Measurements from ENCODE around the gene EIPR1.

EIPR1 gene

DNA sequence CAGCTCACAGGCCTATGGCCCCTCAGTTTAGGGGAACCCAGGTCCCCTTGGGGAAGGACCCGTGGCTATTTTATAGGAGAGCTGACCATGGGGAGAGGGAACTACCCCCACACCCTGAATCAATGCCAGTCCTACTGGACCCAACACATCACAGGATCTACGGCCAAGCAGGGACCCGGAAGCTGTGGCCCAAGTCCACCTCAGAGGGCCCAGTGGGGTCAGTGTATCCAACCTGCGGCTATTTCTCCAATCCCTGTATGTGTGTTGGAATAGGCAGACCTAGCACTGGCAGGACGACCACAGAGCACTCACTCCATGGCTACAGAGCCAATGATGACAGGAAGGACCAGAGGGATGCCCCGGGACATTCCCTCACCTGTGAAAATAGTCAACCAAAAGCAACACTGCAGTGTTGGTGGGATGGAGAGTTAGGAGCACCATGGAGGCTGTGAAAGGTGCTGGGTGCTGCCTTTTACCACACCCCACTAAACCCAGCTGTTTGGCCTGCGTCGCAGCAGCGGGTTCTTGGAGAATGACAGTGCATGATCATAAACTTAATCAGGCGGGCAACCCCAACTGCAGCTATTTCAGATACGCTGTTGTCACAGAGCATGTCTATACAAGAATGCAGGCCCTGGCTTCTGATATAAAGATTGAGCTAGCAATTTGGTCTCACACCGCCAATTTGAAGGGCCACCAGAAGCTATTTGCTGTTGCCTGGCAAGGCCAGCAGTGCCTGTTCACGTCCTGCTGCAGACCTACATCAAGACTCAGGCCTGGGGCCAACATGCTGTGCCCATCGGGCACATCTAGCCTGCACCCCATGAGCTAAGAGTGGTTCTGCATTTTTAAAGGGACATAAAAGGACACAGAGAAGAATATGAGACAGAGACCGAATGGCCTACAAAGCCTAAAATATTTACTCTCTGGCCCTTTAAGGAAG lies 110.4 kb downstream of the EIPR1 start:
- Histone ChIP-seq H3K9me3 (ENCODE audit: severe bottlenecking) (no peaks in the 10 kb centered on the region), H3K36me3 (ENCODE audit: low read depth) (no peaks in the 10 kb centered on the region), H3K27ac (ENCODE audit: poor library complexity, severe bottlenecking) (no peak overlapping the region), H3K4me3 (ENCODE audit: severe bottlenecking) (no peak overlapping the region), H3K4me1 (ENCODE audit: insufficient read depth, poor library complexity, severe bottlenecking) (no peaks in the 10 kb centered on the region), H3K27me3 (ENCODE audit: insufficient read depth, poor library complexity, severe bottlenecking) (no peaks in the 10 kb centered on the region)
- no peak for DNase-seq (ENCODE audit: low spot score)
- TF ChIP-seq, protein P1, sequence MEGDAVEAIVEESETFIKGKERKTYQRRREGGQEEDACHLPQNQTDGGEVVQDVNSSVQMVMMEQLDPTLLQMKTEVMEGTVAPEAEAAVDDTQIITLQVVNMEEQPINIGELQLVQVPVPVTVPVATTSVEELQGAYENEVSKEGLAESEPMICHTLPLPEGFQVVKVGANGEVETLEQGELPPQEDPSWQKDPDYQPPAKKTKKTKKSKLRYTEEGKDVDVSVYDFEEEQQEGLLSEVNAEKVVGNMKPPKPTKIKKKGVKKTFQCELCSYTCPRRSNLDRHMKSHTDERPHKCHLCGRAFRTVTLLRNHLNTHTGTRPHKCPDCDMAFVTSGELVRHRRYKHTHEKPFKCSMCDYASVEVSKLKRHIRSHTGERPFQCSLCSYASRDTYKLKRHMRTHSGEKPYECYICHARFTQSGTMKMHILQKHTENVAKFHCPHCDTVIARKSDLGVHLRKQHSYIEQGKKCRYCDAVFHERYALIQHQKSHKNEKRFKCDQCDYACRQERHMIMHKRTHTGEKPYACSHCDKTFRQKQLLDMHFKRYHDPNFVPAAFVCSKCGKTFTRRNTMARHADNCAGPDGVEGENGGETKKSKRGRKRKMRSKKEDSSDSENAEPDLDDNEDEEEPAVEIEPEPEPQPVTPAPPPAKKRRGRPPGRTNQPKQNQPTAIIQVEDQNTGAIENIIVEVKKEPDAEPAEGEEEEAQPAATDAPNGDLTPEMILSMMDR (IDR thresholded peaks at IDR 0.05; ENCODE audit: poor library complexity, severe bottlenecking), result no peak
- no peak for ATAC-seq (ENCODE audit: low read depth)

DNA sequence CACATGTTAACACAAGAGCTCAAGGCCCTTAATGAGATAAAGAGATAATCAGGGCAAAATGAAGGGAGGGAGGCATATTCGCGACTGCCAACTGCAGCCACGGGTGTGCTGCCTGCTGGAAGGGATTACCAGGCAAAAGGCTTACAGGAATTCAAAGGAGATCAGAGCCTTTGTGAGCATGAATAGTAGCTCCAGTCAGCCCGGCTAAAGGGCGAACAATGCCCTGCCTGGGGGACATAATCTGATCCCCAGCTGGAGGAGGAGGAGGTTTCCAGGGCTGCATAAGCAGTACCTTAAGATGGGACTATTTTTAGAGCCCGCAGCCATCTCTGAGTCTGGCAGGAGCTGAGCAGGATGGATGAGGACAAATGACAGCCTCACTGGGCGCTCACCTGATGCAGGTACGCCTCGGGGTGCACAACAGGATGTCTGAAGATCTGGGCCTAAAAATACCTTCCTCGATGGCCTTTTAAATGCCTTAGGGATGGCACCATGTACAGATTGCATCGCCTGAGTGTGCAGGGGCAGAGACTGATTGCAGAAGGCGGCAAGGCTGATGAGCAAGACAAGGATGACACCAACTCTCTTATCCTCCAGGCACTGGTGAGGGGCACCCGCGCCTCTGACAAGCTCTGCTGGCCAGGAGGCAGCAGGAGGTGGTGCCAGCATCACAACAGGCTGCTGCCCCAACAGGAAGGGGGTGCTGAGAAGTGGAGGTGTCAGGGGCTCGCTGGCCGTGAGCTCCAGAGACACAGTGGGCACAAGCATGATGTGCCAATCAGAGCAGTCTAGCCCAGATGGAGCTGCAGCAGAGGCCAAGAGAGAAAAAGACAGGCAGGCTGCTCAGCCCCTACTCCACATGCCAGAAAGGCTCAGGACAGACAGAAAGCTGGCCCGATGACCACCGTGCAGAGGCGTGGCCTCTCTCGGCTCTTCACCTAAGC lies 111.4 kb downstream of the EIPR1 start:
- Histone ChIP-seq H3K36me3 (ENCODE audit: low read depth) (no peaks in the 10 kb centered on the region), H3K4me3 (ENCODE audit: severe bottlenecking) (no peak overlapping the region), H3K27ac (ENCODE audit: poor library complexity, severe bottlenecking) (no peak overlapping the region), H3K4me1 (ENCODE audit: insufficient read depth, poor library complexity, severe bottlenecking) (no peaks in the 10 kb centered on the region), H3K9me3 (ENCODE audit: severe bottlenecking) (no peaks in the 10 kb centered on the region), H3K27me3 (ENCODE audit: insufficient read depth, poor library complexity, severe bottlenecking) (no peaks in the 10 kb centered on the region)
- DNase-seq (ENCODE audit: low spot score) (no peak), ATAC-seq (ENCODE audit: low read depth) (no peak)
- TF ChIP-seq, protein P1 (IDR thresholded peaks at IDR 0.05; ENCODE audit: poor library complexity, severe bottlenecking), result no peak

DNA sequence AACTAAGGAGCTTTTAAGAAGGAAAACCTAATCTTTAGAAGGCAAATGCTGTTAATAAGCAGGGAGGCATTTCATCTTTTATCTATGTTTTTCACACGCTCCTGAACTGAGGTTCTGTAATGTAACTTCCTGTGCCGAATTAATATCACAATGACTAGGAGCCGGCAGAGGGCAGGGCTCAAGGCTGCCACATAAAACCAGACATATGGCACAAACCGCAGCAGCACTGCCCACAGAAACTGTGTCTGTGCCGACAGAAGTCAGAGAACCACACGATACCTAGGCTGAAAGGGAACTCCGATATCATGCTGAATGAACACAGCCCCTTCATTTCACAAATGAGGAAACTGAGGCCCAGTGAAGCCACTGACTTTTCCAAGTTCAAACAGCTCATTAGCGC lies 112.1 kb downstream of the EIPR1 start:
- no peak for ATAC-seq (ENCODE audit: low read depth)
- Histone ChIP-seq H3K27ac (ENCODE audit: poor library complexity, severe bottlenecking) (no peak overlapping the region), H3K27me3 (ENCODE audit: insufficient read depth, poor library complexity, severe bottlenecking) (no peaks in the 10 kb centered on the region), H3K9me3 (ENCODE audit: severe bottlenecking) (no peaks in the 10 kb centered on the region), H3K36me3 (ENCODE audit: low read depth) (no peaks in the 10 kb centered on the region), H3K4me3 (ENCODE audit: severe bottlenecking) (no peak overlapping the region), H3K4me1 (ENCODE audit: insufficient read depth, poor library complexity, severe bottlenecking) (no peaks in the 10 kb centered on the region)
- TF ChIP-seq, protein P1 (IDR thresholded peaks at IDR 0.05; ENCODE audit: poor library complexity, severe bottlenecking), result no peak
- no peak for DNase-seq (ENCODE audit: low spot score)

DNA sequence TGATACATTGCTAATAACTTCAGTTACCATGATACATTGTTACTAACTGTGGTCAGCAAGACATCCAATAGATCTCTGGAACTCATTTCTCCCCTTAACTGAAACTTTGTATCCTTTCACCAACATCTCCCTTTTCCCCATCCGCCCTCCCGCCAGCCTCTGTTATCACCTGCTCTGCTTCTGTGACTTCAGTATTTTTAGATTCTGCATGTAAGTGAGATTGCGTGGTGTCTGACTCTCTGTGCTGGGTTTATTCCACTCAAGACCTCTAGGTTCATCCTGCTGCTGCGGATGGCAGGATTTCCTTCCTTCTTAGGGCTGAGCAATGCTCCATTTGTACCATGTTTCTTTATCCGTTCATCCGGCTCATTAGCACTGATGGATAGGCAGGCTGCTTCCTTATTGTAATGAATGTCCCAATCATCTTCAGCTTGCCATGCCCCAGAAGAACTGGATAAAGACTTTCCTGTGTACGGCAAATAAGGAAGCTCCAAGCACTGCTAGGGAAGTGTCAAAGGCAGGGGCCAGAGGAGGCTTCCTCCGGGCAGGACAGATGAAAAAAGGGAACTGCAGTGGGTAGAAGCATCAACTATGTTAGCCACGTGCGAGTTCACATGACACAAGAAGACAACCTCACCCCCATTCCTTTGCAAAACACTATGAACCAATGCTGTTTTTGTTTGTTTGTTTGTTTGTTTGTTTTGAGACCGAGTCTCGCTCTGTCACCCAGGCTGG lies 113.4 kb downstream of the EIPR1 start:
- H3K9me3 ChIP-seq (ENCODE audit: severe bottlenecking), result no peaks in the 10 kb centered on the region
- ATAC-seq (ENCODE audit: low read depth) (no peak), DNase-seq (ENCODE audit: low spot score) (no peak)
- H3K27ac ChIP-seq (ENCODE audit: poor library complexity, severe bottlenecking), result no peak overlapping the region
- H3K4me3 ChIP-seq (ENCODE audit: severe bottlenecking), result no peak overlapping the region
- H3K4me1 ChIP-seq (ENCODE audit: insufficient read depth, poor library complexity, severe bottlenecking), result no peaks in the 10 kb centered on the region
- H3K36me3 ChIP-seq (ENCODE audit: low read depth), result no peaks in the 10 kb centered on the region
- no peaks in the 10 kb centered on the region for H3K27me3 ChIP-seq (ENCODE audit: insufficient read depth, poor library complexity, severe bottlenecking)
- TF ChIP-seq, protein P1 (IDR thresholded peaks at IDR 0.05; ENCODE audit: poor library complexity, severe bottlenecking), result no peak

Measured in RWPE2 (cell line).